Activated gamma-delta T cell (primary cell): ENCODE measurements around the gene RASGEF1B.

Experiments used
- DNase-seq: peaks from one replicate; lab custom pipeline; 2025; lab: John Stamatoyannopoulos, UW

RASGEF1B gene

DNA sequence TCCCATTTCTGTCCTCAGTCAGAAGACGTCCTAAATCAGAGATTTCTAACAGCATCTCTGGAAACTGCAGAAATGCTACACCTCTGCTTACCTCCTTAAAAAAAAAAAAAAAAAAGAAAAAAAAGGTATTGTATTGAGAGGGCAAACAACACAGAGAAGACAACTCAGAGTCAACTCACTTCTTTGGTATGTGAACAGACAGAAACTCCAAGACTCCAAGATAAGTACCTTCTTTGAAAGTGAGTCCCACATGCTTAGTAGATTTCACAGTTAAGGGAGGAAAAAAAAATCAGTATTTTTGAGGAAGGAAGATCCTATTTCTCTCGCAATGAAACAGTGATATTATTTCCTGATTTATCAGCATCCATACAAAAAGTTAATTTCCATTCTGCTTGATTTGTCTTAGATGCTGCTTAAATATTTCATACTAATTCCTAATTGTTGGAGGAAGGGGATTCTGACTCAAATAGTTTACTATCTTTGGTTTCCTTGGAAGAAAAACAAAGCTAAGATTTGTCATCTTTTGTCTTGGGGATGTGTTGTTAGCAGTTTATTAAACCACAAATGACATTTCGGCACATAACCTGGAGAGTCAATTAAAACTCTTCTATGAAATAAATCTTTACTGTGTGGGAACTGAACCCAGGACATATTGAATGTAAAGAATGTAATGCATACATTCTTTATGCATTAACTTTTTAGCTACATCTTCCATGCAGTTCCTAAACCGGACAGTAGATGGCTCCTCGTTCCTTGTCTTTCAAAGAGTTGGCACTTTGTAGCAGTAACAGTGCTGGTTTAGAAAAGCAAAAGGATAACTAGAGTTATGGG is 4.7 kb downstream of the RASGEF1B start:
- no peak for DNase-seq

- no peak for DNase-seq
Measured at GRCh38 chr4:81465406-81466340, 6.0 kb downstream of the RASGEF1B start.

GRCh38 chr4:81460834-81461233 is 10.9 kb downstream of the RASGEF1B start:
- DNase-seq, result no peak

GRCh38 chr4:81460191-81460701 is 11.5 kb downstream of the RASGEF1B start:
- no peak for DNase-seq

DNA sequence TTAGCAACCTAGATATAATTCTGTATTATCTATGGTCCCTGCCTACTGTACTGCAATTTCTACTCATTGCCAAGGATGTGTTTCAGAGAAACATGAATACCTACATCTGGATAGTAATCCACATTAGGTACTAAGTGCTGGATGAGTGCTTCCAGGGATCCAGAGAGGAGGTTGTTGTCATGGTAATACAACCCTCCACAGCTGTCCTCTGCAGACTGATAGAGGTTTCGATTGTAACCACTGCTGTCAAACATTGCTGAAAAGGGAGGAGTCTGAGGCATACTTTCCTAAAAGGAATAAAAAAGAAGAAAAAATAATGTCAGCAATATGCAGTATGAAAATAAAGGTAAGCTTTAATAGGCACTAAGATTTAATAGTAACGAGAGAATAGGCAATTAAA is 12.5 kb downstream of the RASGEF1B start:
- DNase-seq, result no peak

- DNase-seq, result no peak
Measured at GRCh38 chr4:81457921-81458520, 13.7 kb downstream of the RASGEF1B start.

- DNase-seq, result no peak
Measured at GRCh38 chr4:81457345-81457744, 14.4 kb downstream of the RASGEF1B start.

DNA sequence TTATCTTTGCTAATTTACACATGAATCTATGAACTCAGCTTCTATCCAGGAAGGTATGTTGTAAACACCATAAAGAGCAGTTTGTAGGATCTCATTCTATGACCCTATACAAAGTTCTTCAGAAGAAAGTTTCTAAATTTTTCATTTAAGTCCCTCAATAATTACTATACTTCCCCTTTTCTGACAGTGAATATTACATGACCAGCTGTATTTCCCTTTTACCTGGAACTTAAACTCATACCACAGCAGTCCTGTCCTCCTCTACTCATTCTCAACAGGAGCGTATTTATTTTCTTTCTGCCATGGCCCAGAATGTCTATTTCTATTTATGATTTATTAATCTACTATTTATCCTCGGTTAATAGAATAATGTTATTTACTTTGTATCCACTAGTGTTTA is 15.8 kb downstream of the RASGEF1B start:
- no peak for DNase-seq

DNA sequence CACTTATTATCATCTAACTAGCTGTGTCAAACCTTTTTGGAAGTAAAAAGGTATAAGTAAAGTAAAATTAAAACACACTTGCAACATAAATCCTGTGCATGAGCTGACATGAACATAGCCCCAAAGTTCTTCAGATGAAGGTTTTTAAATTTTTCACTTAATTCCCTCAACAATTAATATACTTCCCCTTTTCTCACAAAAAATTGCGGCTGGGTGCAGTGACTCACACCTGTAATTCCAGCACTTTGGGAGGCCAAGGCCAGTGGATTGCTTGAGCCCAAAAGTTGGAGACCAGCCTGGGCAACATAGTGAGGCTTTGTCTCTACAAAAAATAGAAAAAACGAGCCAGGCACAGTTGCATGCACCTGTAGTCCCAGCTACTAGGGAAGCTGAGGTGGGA is 16.8 kb downstream of the RASGEF1B start:
- no peak for DNase-seq

DNA sequence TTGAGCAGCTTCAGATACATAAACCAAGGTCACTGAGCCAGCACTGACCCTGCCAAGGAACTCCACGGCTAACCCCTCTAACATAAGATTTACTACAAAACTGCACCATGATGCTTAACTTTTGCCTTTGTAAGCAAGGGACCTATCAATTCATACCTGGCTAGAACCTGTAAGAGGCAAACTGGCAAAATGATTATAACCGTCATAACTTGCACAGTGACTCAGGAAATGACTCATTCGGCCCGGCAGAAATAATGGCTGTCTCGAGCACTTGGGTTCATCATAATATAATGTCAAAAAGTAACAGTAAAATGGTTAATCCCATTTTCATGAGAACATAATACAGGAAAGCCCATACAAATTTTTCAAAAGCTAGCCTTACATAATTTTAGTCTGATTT is 17.2 kb downstream of the RASGEF1B start:
- DNase-seq, result no peak

GRCh38 chr4:81453024-81453423 is 18.7 kb downstream of the RASGEF1B start:
- DNase-seq, result no peak

GRCh38 chr4:81452452-81453006 is 19.2 kb downstream of the RASGEF1B start:
- no peak for DNase-seq

DNA sequence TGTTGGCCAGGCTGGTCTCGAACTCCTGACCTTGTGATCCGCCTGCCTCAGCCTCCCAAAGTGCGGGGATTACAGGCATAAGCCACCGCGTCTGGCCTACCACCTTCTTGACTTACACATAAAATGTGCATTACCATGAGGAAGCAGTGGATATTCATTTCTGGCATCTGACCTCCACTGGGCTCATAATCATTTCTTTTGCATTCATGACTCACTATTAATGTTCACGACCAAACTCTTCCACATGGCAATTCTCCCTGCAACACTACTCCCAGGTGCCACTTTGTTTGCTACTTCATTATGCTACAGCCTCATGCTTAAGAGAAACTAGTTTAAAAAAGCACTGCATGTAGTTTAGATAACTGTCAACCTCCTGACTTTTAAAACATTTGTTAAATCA is 22.7 kb downstream of the RASGEF1B start:
- DNase-seq, result no peak

- DNase-seq, result no peak
Measured at GRCh38 chr4:81447566-81448229, 24.0 kb downstream of the RASGEF1B start.

DNA sequence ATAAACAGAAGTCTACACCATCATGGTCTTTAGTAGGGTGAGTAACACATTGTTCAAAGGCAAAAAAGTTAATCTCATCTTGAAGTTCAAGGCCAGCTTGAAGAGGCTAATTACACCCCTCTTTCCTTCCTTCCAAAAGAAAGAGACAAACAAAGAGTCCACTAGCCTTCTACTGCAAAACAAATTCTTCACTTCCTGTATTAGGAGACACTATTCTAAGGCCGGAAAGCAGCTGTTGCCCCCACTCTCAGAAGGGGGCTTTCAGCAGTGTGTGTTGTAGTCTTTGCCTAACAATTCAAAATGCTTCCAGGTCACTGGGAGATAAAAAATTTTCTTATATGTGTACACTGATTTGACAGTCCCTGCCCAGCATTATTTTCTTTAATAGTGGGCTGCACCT is 25.1 kb downstream of the RASGEF1B start:
- DNase-seq, result no peak

DNA sequence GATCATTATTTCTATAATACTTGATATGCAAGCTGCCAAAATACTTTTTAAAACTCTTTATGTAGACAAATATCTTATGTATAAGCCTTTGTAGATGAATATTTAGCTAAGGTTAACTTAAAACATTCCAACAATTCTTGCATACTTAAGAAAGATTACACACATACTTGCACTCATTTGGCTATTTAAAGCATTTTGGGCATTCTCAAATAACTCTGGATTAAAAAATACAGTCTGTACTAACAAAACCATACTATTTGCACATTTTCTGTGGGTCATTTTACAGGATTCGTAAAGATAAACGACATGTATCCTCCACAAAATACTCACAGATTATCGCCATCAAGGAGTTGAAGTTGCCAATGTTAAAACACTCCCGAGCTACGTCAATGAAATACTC is 26.5 kb downstream of the RASGEF1B start:
- DNase-seq, result no peak

- DNase-seq, result no peak
Measured at GRCh38 chr4:81442484-81443085, 29.1 kb downstream of the RASGEF1B start.

- DNase-seq, result no peak
Measured at GRCh38 chr4:81440949-81441348, 30.8 kb downstream of the RASGEF1B start.

GRCh38 chr4:81436941-81437574 is 34.6 kb downstream of the RASGEF1B start:
- no peak for DNase-seq

GRCh38 chr4:81436096-81436495 is 35.6 kb downstream of the RASGEF1B start:
- no peak for DNase-seq

- no peak for DNase-seq
Measured at GRCh38 chr4:81432825-81433224, 38.9 kb downstream of the RASGEF1B start.
